PC-3 (cell line): ENCODE results near the gene ISCU. TPM values are rescaled to one million over a fixed set of nuclear protein-coding genes. Genes with fewer than 3 reads are reported as not detected.

ENCODE experiments used
- ATAC-seq: fragments of 200-7000 bp; cut with Tn5 transposase; 2 replicates; pipeline ENCODE4 v1.9.1; 2020; ENCODE audit warnings: mild to moderate bottlenecking, moderate library complexity
- BruUV-seq: library from RNA; stranded (reverse); fragments of 400-500 nt; replicated peaks from 2 replicates; lab custom pipeline; 2021; lab: Mats Ljungman, UMichigan
- CTCF ChIA-PET: fragments of 300-600 bp; sonication (Branson Sonifier 250); formaldehyde crosslinking; loops from one replicate; lab custom pipeline; 2022; ENCODE audit warnings: antibody characterized with exemption; lab: Charles Lee
- POLR2A ChIA-PET: fragments of 300-600 bp; sonication (Branson Sonifier 250); formaldehyde crosslinking; loops from one replicate; lab custom pipeline; 2022; ENCODE audit warnings: antibody characterized with exemption; ENCODE audit not compliant: unreplicated experiment; lab: Charles Lee
- DNase-seq: peaks from one replicate; pipeline ENCODE4 v3.0.0-alpha.2; 2015
- H2AFZ ChIP-seq: fragments of 300-600 bp; sonication (generic); 2 replicates; pipeline ENCODE4 v1.6.0; 2016; ENCODE audit warnings: antibody characterized with exemption, low read length
- H3F3A ChIP-seq: fragments of 300-600 bp; sonication (generic); one replicate; pipeline ENCODE4 v1.6.0; 2017; ENCODE audit warnings: antibody characterized with exemption, low read length, control low read depth, mild to moderate bottlenecking; ENCODE audit not compliant: unreplicated experiment
- H3K27ac ChIP-seq: fragments of 300-600 bp; sonication (generic); 2 replicates; pipeline ENCODE4 v1.5.1; 2016; ENCODE audit warnings: mild to moderate bottlenecking, low read length
- H3K27me3 ChIP-seq: fragments of 300-600 bp; sonication (generic); 2 replicates; pipeline ENCODE4 v1.6.1; 2016; ENCODE audit warnings: low read length, mixed read lengths
- H3K36me3 ChIP-seq: fragments of 300-600 bp; sonication (generic); 2 replicates; pipeline ENCODE4 v1.6.1; 2016; ENCODE audit warnings: low read depth, mixed run types, low read length, mixed read lengths
- H3K4me1 ChIP-seq: fragments of 300-600 bp; sonication (generic); 2 replicates; pipeline ENCODE4 v1.5.1; 2016; ENCODE audit warnings: low read length; ENCODE audit not compliant: insufficient read depth
- H3K4me2 ChIP-seq: fragments of 300-600 bp; sonication (generic); 2 replicates; pipeline ENCODE4 v1.6.0; 2016; ENCODE audit warnings: low read length
- H3K4me3 ChIP-seq: fragments of 300-600 bp; sonication (generic); 2 replicates; pipeline ENCODE4 v1.5.1; 2016; ENCODE audit warnings: mild to moderate bottlenecking, low read length, mixed read lengths
- H3K79me2 ChIP-seq: fragments of 300-600 bp; sonication (generic); 2 replicates; pipeline ENCODE4 v1.6.1; 2017; ENCODE audit warnings: low read length, mixed read lengths
- H3K9ac ChIP-seq: fragments of 300-600 bp; sonication (generic); 2 replicates; pipeline ENCODE4 v1.6.0; 2016; ENCODE audit warnings: mild to moderate bottlenecking, low read length
- H3K9me2 ChIP-seq: fragments of 300-600 bp; sonication (generic); replicated peaks from 2 replicates; pipeline ENCODE4 v1.6.1; 2016; ENCODE audit warnings: mixed run types, low read length, mixed read lengths
- H3K9me3 ChIP-seq: fragments of 300-600 bp; sonication (generic); 2 replicates; pipeline ENCODE4 v1.6.1; 2016; ENCODE audit warnings: low read length, mixed read lengths
- H4K20me1 ChIP-seq: fragments of 300-600 bp; sonication (generic); 2 replicates; pipeline ENCODE4 v1.6.1; 2016; ENCODE audit warnings: low read length, mixed read lengths
- EZH2 ChIP-seq: fragments of 300-600 bp; sonication (generic); IDR thresholded peaks from one replicate; pipeline ENCODE4 v1.6.1; 2017; ENCODE audit warnings: antibody characterized with exemption, mild to moderate bottlenecking, low read length; ENCODE audit not compliant: unreplicated experiment
- EZH2phosphoT487 ChIP-seq: fragments of 300-600 bp; sonication (generic); IDR thresholded peaks from 2 replicates; pipeline ENCODE4 v1.6.1; 2018; ENCODE audit warnings: mild to moderate bottlenecking, antibody characterized with exemption, low read length, borderline replicate concordance
- intact Hi-C: fragments of 100-400 bp; cut with micrococcal nuclease; formaldehyde crosslinking; loops from 2 replicates; pipeline ENCODE4 v1.9.0; 2023
- total RNA-seq: library from RNA; depleted of rRNA; stranded (reverse); fragments of >200 nt; gene quantifications from 2 replicates; pipeline ENCODE4 v1.2.3, GENCODE V29; 2014
- TF ChIP-seq, protein P1 (sequence below): fragments of 300-600 bp; sonication (generic); conservative IDR thresholded peaks from 2 replicates; pipeline ENCODE4 v1.5.1; 2017; ENCODE audit warnings: antibody characterized with exemption, low read depth, mild to moderate bottlenecking, low read length

The ISCU gene
- total RNA-seq, 1 experiment from 2014 or later, result 181 TPM

DNA sequence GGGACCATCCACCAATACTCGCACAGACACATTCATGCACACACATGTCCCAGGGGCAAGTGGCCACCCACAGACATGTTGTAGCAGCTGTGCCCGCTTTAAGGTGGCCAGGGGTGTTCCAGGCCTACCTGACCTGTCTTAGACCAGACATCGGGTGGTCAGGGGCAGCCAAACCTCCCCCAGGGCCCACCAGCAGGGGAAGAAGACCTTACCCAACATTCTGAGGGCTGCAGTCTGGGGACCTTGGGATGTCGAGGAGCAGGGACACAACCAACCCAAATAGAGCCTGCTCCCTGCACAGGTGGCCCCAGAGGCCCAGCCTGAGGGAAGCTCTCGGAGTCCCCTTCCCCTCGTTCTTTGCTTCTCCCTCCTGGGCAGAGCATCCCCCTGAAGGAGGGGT lies 37.1 kb downstream of the ISCU start:
- Histone ChIP-seq H3K36me3 (no peaks in the 10 kb centered on the region), H3F3A (no peaks in the 10 kb centered on the region), H3K9ac (no peak overlapping the region), H3K9me2 (no peaks in the 10 kb centered on the region), H4K20me1 (no peaks in the 10 kb centered on the region), H3K9me3 (no peaks in the 10 kb centered on the region), H3K4me1 (no peaks in the 10 kb centered on the region), H3K27ac (no peak overlapping the region), H2AFZ (no peak overlapping the region), H3K4me2 (no peak overlapping the region), H3K4me3 (no peak overlapping the region), H3K79me2 (no peaks in the 10 kb centered on the region), H3K27me3 (no peaks in the 10 kb centered on the region)
- ChIA-PET CTCF (no interaction called here), POLR2A (no interaction called here)
- ATAC-seq (no peak), DNase-seq (no peak)
- BruUV-seq, result no TSS peak
- no peak for TF ChIP-seq EZH2
- TF ChIP-seq, protein P1, sequence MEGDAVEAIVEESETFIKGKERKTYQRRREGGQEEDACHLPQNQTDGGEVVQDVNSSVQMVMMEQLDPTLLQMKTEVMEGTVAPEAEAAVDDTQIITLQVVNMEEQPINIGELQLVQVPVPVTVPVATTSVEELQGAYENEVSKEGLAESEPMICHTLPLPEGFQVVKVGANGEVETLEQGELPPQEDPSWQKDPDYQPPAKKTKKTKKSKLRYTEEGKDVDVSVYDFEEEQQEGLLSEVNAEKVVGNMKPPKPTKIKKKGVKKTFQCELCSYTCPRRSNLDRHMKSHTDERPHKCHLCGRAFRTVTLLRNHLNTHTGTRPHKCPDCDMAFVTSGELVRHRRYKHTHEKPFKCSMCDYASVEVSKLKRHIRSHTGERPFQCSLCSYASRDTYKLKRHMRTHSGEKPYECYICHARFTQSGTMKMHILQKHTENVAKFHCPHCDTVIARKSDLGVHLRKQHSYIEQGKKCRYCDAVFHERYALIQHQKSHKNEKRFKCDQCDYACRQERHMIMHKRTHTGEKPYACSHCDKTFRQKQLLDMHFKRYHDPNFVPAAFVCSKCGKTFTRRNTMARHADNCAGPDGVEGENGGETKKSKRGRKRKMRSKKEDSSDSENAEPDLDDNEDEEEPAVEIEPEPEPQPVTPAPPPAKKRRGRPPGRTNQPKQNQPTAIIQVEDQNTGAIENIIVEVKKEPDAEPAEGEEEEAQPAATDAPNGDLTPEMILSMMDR, result no peak
- TF ChIP-seq EZH2phosphoT487, result no peak
- intact Hi-C loops, result no loop called here

DNA sequence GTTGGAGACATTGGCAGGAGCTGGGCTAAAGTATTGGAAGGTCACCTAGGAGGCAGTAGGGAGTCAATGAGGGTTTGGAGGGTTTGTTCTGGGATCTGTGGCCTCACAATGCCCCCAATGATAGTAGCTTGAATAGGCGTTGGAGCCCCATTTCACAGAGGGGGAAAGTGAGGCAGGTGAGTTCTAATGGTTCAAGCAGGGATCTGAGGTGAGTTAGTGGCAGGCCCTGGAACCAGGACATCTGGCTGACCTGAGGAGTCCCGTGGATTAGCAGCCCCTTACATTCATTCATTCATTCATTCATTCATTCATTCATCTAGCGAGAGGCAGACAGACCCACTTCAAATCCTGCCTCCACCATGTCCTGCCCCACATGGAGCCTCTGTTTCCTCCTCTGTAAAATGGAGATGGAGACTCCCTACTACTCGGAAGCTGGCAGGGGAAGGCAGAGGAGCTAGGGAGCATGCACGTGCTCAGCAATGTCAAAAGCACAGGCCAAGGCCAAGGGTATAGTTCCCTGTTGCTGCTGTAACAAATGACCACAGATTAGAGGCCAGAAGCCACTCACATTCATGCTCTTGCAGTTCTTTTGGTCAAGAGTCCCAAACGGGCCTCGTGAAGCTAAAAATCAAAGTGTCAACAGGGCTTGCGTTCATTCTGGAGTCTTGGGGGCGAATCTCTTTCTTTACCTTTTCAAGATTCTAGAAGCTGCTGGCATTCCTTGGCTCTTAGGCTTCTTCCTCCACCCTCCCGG lies 37.7 kb downstream of the ISCU start:
- no peaks in the 10 kb centered on the region for H4K20me1 ChIP-seq
- H3K27me3 ChIP-seq, result no peaks in the 10 kb centered on the region
- H2AFZ ChIP-seq, result no peak overlapping the region
- intact Hi-C loops, result no loop called here
- H3K79me2 ChIP-seq, result no peaks in the 10 kb centered on the region
- ChIA-PET POLR2A (no interaction called here), CTCF (no interaction called here)
- H3F3A ChIP-seq, result no peaks in the 10 kb centered on the region
- H3K9ac ChIP-seq, result no peak overlapping the region
- no peak overlapping the region for H3K4me3 ChIP-seq
- no peak for TF ChIP-seq EZH2phosphoT487
- TF ChIP-seq, protein P1, result 0 out of 2 replicates have a peak, but pooled peaks have one; percentile 11
- TF ChIP-seq EZH2, result no peak
- DNase-seq (no peak), ATAC-seq (no peak)
- H3K27ac ChIP-seq, result no peak overlapping the region
- H3K9me3 ChIP-seq, result no peaks in the 10 kb centered on the region
- no peaks in the 10 kb centered on the region for H3K4me1 ChIP-seq
- no peak overlapping the region for H3K4me2 ChIP-seq
- H3K36me3 ChIP-seq, result no peaks in the 10 kb centered on the region
- BruUV-seq, result no TSS peak
- no peaks in the 10 kb centered on the region for H3K9me2 ChIP-seq

DNA sequence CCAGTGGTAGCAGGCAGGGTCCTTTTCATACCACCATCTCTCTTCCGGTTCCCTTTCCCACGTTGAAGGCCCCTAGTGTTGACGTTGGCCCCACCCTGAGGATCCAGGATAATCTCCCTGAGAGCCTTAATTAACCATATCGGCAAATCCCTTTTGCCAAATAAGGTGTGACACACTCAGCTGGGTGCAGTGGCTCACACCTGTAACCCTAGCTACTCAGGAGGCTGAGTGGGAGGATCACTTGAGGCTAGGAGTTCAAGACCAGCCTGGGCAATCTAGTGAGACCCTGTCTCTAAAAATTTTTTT lies 38.3 kb downstream of the ISCU start:
- no peak for DNase-seq
- ATAC-seq, result no peak
- Histone ChIP-seq H3K27me3 (no peaks in the 10 kb centered on the region), H3K4me1 (no peaks in the 10 kb centered on the region), H3K4me3 (no peak overlapping the region), H2AFZ (no peak overlapping the region), H3K9ac (no peak overlapping the region), H3K4me2 (no peak overlapping the region), H3K9me3 (no peaks in the 10 kb centered on the region), H3K36me3 (no peaks in the 10 kb centered on the region), H3K9me2 (no peaks in the 10 kb centered on the region), H4K20me1 (no peaks in the 10 kb centered on the region), H3K27ac (no peak overlapping the region), H3K79me2 (no peaks in the 10 kb centered on the region), H3F3A (no peaks in the 10 kb centered on the region)
- no TSS peak for BruUV-seq
- CTCF ChIA-PET, result no interaction called here
- TF ChIP-seq EZH2 (no peak), EZH2phosphoT487 (no peak)
- TF ChIP-seq, protein P1, result no peak
- intact Hi-C loops, result no loop called here
- POLR2A ChIA-PET, result no interaction called here
